Progenitor cell of endocrine pancreas (in vitro differentiated cells): ENCODE results near the gene HIVEP3. TPM values are rescaled to one million over a fixed set of nuclear protein-coding genes. Genes with fewer than 3 reads are reported as not detected.

Experiments
- DNase-seq: peaks from one replicate; pipeline ENCODE4 v3.0.0; 2021; ENCODE audit warnings: low spot score; ENCODE audit not compliant: unreplicated experiment
- H3K27ac Mint-ChIP-seq: 2 replicates; pipeline ENCODE4 v1.8.0; 2021; ENCODE audit warnings: mild to moderate bottlenecking, moderate library complexity, mixed read lengths
- H3K27me3 Mint-ChIP-seq: 2 replicates; pipeline ENCODE4 v1.8.0; 2021; ENCODE audit warnings: mixed read lengths
- H3K36me3 Mint-ChIP-seq: 2 replicates; pipeline ENCODE4 v1.8.0; 2022; ENCODE audit warnings: mixed read lengths; ENCODE audit not compliant: insufficient read depth
- H3K4me1 Mint-ChIP-seq: 2 replicates; pipeline ENCODE4 v1.8.0; 2021; ENCODE audit warnings: low read depth, mixed read lengths
- H3K4me3 Mint-ChIP-seq: 2 replicates; pipeline ENCODE4 v1.8.0; 2021; ENCODE audit warnings: low read depth, mild to moderate bottlenecking, moderate library complexity, mixed read lengths
- H3K9me3 Mint-ChIP-seq: 2 replicates; pipeline ENCODE4 v1.8.0; 2021; ENCODE audit warnings: low read depth, mixed read lengths
- total RNA-seq: library from RNA; stranded (reverse); gene quantifications from 2 replicates; pipeline ENCODE4 v1.2.1, GENCODE V29; 2021
- TF ChIP-seq, protein P1 (sequence below): fragments of 200-600 bp; sonication (generic); IDR thresholded peaks from one replicate; pipeline ENCODE4 v1.5.0; 2021; ENCODE audit warnings: antibody characterized with exemption, mild to moderate bottlenecking; ENCODE audit not compliant: unreplicated experiment

Gene HIVEP3
- total RNA-seq, 1 donor from 2014 or later, result 1.1 TPM

DNA sequence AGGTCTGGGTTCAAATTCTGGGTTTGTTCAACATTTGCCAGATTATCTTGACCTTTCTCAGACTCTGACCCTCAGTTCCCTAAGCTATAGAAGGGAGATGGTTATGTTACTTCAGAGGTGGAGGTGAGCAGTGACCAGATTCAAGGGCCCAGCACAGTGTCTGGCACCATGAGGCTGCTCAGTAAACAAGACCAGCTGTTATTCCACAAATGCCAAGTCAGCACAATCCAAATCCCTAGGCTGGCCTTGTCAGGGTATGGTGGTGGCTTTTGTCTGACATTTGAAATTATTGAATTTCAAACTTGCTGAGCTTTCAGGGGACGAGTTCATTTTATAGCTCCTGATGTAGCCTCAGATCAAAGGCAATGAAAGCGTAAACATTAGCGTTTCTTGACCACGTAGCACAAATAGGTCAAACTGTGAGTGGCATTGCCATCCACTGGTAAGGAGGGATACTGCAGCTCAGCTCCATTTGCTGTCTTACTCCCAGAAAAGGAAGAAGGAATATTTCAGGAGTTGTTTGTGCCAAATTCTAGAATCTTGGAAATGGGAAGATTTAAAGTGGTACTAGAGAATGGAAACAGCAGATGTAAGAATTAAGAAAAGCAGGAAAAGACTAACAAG lies 339.9 kb downstream of the HIVEP3 start:
- TF ChIP-seq, protein P1, sequence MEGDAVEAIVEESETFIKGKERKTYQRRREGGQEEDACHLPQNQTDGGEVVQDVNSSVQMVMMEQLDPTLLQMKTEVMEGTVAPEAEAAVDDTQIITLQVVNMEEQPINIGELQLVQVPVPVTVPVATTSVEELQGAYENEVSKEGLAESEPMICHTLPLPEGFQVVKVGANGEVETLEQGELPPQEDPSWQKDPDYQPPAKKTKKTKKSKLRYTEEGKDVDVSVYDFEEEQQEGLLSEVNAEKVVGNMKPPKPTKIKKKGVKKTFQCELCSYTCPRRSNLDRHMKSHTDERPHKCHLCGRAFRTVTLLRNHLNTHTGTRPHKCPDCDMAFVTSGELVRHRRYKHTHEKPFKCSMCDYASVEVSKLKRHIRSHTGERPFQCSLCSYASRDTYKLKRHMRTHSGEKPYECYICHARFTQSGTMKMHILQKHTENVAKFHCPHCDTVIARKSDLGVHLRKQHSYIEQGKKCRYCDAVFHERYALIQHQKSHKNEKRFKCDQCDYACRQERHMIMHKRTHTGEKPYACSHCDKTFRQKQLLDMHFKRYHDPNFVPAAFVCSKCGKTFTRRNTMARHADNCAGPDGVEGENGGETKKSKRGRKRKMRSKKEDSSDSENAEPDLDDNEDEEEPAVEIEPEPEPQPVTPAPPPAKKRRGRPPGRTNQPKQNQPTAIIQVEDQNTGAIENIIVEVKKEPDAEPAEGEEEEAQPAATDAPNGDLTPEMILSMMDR, result peak; percentile 61
- Mint-ChIP-seq H3K36me3 (no peaks in the 10 kb centered on the region), H3K27ac (no peak overlapping the region), H3K4me1 (no peaks in the 10 kb centered on the region), H3K27me3 (peaks cover 14% of the 10 kb centered on the region), H3K9me3 (no peaks in the 10 kb centered on the region), H3K4me3 (no peak overlapping the region)
- DNase-seq, result no peak

DNA sequence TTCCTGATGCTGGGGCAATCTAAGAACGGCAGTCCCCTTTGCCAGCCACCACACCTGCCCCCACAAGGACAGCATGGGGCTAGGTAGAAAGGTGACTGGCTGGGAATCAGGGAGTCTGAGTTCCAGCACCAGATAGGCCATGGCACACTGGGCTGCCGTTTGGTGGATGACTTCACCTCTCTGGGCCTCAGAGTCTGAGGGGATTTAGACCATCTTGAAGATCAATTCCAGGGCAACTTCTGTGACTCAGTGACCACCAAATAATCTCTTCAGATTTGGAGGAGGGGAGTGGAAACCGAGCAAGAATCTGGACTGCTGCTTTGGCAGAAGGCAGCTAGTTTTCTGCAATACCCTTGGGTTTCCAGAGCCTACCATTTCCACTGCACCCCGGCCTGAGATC lies 342.1 kb downstream of the HIVEP3 start:
- Mint-ChIP-seq H3K4me3 (no peak overlapping the region), H3K36me3 (no peaks in the 10 kb centered on the region), H3K4me1 (no peaks in the 10 kb centered on the region), H3K27me3 (peaks cover 30% of the 10 kb centered on the region), H3K27ac (no peak overlapping the region), H3K9me3 (no peaks in the 10 kb centered on the region)
- TF ChIP-seq, protein P1, result no peak
- no peak for DNase-seq

DNA sequence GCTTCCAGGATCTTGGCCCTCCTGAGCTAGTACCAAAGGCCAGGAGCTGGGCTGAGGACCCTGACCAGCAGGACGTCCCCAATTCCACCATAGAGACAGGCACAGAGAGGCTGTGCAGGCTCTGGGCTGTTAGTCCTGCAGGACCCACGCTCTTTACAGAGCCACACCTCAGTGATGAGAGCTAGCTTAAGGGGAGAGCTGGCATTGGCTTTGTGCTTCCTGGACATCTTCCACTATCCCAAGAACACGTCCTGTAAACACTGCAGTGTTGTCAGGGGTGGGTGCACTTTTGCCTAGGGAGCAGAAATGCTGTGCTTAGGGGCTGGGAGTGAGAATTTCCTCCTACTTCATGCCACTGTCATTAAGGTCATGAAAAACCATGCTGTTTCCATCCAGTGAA lies 342.5 kb downstream of the HIVEP3 start:
- Mint-ChIP-seq H3K9me3 (no peaks in the 10 kb centered on the region), H3K36me3 (no peaks in the 10 kb centered on the region)
- TF ChIP-seq, protein P1, result no peak

DNA sequence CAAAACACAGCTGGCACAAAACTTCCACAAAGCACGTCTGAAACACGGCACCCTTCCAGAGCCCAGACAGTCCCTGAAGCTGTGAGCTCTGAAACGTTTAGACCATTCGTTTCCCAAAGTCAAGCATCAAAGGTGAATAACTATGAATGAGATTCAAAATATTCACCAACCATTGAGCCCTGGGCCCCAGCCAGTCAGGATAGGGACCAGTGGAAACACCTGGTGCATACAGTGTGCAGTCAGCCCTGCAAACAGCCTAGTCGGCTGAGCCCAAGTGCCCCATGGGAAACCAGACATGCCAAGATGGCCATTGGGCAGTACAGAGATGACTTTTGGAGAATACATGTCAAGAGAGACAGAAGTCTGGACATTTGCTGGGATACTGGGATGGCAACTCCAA lies 343.9 kb downstream of the HIVEP3 start:
- peaks cover 42% of the 10 kb centered on the region for H3K27me3 Mint-ChIP-seq
- H3K36me3 Mint-ChIP-seq, result no peaks in the 10 kb centered on the region
- H3K9me3 Mint-ChIP-seq, result no peaks in the 10 kb centered on the region
- H3K27ac Mint-ChIP-seq, result no peak overlapping the region
- DNase-seq, result no peak
- no peaks in the 10 kb centered on the region for H3K4me1 Mint-ChIP-seq
- TF ChIP-seq, protein P1, result no peak
- H3K4me3 Mint-ChIP-seq, result no peak overlapping the region

More for the DNA sequence above, 342.5 kb downstream of the HIVEP3 start:
- no peak for DNase-seq
- H3K4me1 Mint-ChIP-seq, result no peaks in the 10 kb centered on the region
- H3K27me3 Mint-ChIP-seq, result peaks cover 34% of the 10 kb centered on the region
- no peak overlapping the region for H3K4me3 Mint-ChIP-seq
- no peak overlapping the region for H3K27ac Mint-ChIP-seq

DNA sequence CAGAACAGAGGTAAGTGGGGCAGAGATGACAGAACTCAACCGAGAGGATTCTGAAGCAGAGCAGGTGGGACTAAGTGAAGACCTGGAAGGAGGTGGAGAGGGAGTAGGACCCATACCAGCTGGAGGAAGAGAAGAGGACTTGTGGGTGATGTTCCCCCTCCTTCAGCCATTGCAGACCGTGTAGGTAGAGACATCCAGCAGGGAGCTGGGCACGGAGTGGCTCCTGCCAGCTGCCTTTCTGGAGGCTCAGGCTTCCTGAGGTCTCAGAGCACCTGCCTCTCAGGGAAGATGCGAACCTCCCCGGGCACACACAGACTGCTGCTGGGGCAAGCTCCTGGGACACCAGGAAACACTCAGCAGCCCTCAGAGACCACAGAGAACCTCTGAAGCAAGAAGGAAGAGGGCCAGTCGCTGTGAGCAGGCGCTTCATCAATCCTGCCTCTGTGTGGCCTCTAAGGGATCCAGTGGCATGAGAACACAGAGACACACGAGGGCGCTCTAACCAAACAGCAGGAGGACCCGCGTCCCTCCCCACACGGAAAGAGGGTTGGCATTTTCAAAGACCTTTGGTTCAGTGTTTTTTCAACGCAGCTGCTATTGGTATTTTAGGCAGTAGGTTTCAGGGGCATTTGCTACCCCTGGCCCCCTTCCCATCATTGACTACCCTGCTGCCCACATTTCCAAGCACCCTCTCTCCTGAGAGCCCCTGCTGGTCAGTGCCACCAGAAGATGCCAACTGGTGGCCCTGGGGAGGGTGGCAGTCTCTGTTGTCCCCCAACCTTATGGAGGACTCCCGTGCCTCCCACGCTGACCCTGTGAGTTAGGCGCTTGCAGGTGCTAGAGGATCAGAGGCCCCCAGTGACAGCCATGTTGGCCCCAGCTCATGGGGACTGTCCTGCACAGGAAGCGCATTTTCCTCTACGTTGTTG lies 344.7 kb downstream of the HIVEP3 start:
- no peaks in the 10 kb centered on the region for H3K36me3 Mint-ChIP-seq
- no peaks in the 10 kb centered on the region for H3K4me1 Mint-ChIP-seq
- H3K4me3 Mint-ChIP-seq, result no peak overlapping the region
- TF ChIP-seq, protein P1, result peak; percentile 86
- peaks cover 42% of the 10 kb centered on the region for H3K27me3 Mint-ChIP-seq
- no peaks in the 10 kb centered on the region for H3K9me3 Mint-ChIP-seq
- peak; percentile 58 for DNase-seq
- no peak overlapping the region for H3K27ac Mint-ChIP-seq
